ENCODE measurements around the gene BAIAP2L2. TPM values are rescaled to one million over a fixed set of nuclear protein-coding genes. Genes with fewer than 3 reads are reported as not detected.

The BAIAP2L2 gene
- total RNA-seq, 4 donors from 2014 or later = 0.44 to 2.3 (median 1.2) TPM

DNA sequence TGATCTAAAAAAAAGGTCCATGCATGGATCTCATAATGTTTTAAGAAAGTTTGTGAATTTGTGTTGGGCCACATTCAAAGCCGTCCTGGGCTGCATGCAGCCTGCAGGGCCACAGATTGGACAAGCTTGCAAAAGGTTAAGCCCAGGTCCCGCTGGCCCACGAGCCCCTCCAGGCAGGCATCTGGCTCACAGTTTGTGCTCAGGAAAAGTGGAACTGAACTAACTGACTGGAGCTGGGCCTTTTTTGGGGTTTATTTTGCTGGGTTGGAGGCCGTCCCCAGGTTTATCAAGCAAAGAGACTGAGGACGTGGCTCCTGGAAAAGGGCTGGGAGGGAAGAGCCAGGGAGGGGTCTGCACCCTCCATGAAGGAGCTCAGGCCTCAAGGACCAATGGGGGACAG lies 32.1 kb upstream of the BAIAP2L2 start:
- TF ChIP-seq, protein P1, sequence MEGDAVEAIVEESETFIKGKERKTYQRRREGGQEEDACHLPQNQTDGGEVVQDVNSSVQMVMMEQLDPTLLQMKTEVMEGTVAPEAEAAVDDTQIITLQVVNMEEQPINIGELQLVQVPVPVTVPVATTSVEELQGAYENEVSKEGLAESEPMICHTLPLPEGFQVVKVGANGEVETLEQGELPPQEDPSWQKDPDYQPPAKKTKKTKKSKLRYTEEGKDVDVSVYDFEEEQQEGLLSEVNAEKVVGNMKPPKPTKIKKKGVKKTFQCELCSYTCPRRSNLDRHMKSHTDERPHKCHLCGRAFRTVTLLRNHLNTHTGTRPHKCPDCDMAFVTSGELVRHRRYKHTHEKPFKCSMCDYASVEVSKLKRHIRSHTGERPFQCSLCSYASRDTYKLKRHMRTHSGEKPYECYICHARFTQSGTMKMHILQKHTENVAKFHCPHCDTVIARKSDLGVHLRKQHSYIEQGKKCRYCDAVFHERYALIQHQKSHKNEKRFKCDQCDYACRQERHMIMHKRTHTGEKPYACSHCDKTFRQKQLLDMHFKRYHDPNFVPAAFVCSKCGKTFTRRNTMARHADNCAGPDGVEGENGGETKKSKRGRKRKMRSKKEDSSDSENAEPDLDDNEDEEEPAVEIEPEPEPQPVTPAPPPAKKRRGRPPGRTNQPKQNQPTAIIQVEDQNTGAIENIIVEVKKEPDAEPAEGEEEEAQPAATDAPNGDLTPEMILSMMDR (IDR thresholded peaks at IDR 0.05; ENCODE audit: low read depth) = no peak

DNA sequence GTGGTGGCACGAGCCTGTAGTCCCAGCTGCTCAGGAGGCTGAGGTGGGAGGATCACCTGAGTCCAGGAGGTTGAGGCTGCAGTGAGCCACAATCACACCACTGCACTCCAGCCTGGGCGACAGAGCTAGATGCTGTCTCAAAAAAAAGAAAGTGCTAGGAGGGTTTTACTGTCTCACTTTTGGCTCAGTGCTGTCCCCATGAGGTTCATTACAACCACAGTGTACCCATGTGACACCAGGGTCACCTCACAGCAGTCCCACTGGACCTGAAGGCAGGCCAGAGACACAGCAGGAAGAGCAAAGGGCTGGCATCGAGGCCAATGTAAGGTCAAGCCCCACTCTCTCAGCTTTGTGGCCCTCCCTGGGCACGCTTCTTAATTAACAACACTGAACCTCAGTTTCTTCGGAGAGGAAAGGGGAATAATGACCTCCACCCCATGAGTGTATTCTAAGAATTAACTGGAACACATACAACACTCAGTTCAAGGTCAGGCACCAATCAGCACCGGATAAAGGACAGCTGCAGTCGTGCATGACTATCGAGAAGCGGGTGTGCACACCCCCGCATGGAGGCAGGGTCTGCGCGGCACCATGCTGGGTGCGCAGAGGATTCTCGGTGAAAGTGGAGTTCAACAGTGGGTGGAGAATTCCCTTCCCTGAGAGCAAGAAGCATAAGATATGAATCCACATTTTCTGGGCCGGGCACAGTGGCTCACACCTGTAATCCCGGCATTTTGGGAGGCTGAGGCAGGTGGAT lies 30.9 kb upstream of the BAIAP2L2 start:
- TF ChIP-seq, protein P1 (IDR thresholded peaks at IDR 0.05; ENCODE audit: low read depth) = no peak

DNA sequence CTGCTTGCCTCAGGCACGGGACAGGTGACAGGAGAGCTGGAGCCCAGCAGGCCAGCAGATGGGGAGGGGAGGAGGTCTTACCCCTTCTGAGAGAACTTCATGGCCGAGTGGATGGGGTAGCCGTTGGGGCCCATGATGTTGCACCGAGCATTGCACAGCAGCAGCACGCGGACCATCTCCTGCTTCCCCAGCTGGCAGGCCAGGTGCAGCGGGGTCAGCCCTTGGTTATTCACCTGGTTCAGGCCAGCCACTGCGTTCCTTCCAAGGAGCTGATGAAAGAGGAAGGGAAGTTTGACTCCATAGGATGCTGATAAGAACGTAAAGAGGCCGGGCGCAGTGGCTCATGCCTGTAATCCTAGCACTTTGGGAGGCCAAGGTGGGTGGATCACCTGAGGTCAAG lies 29.4 kb upstream of the BAIAP2L2 start:
- TF ChIP-seq, protein P1 (IDR thresholded peaks at IDR 0.05; ENCODE audit: low read depth) = no peak

DNA sequence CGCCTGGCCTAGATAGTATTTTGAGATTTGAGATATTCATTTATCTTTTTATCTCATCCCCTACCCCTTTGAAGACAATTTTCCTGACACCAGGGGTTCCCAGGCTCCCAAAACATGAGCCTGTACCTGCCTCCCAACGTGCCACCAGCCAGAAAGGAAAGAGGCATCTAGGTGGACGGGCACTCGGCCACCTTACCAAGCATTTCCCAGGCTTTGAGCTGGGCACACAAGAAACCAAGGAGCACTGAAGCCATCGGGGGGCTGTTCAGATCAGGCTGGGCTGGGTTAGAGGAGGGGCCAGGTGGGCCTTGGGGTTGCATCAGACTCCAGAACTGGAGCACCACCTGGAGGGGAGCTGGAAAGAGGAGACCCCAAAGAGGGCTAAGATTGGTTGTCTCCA lies 28.5 kb upstream of the BAIAP2L2 start:
- TF ChIP-seq, protein P1 (IDR thresholded peaks at IDR 0.05; ENCODE audit: low read depth) = no peak

GRCh38 chr22:38137876-38138687 lies 27.6 kb upstream of the BAIAP2L2 start:
- TF ChIP-seq, protein P1 (IDR thresholded peaks at IDR 0.05; ENCODE audit: low read depth) = no peak

DNA sequence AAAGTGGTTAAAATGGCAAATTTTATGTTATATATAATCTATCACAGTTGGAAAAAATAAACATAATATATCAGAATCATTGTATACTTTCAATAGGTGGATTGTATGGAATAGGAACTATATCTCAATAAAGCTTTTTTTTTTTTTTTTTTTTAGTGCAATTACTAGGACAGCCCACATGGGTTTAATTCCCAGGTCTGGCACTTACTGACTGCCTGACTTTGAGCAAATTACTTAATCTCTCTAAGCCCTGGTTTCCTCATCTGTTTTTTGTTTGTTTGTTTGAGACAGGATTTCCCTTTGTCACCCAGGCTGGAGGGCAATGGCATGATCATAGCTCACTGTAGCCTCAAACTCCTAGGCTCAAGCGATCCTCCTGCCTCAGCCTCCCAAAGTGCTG lies 26.1 kb upstream of the BAIAP2L2 start:
- TF ChIP-seq, protein P1 (IDR thresholded peaks at IDR 0.05; ENCODE audit: low read depth) = no peak

DNA sequence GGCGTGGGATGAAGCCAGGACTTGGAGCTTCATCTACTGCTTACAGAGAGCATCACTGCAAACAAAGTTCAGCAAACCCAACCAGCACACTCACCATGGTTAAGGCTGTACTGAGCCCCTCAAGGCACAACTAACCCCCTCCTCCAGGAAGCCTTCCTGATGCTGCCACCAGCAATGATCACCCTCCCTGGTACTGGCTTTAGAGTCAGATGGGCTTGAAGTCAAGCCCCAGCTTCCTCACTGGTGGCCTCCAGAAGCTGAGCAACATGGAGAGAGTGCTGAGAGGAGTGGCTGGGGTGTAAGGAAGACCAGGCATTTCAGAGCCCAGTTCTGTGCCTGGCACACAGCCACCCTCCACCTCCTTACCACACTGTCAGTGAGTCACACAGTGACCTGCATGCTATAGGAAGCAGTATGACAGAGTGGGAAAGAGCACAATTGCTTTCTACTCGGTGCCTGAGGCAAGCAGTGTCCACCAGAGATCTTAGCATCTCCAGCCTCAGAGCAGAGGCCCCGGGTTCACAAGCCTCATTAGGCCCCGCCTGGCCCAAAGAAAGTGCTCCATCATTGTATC lies 24.7 kb upstream of the BAIAP2L2 start:
- TF ChIP-seq, protein P1 (IDR thresholded peaks at IDR 0.05; ENCODE audit: low read depth) = no peak
